Parathyroid adenoma (tissue), 2 donors: ENCODE measurements around the gene FRAS1.

Experiments used
- H2AFZ ChIP-seq: fragments of 300-600 bp; sonication (generic); one replicate; pipeline ENCODE4 v1.7.0; 2017; ENCODE audit warnings: antibody characterized with exemption, mild to moderate bottlenecking
- H3K27ac ChIP-seq: fragments of 300-600 bp; sonication (generic); one replicate; pipeline ENCODE4 v1.7.0; 2017
- H3K27me3 ChIP-seq: fragments of 300-600 bp; sonication (generic); one replicate; pipeline ENCODE4 v1.7.0; 2017; ENCODE audit warnings: low read length; ENCODE audit not compliant: control insufficient read depth, insufficient read depth
- H3K36me3 ChIP-seq: fragments of 300-600 bp; sonication (generic); one replicate; pipeline ENCODE4 v1.7.0; 2017; ENCODE audit warnings: low read length; ENCODE audit not compliant: control insufficient read depth, insufficient read depth
- H3K4me1 ChIP-seq: fragments of 300-600 bp; sonication (generic); one replicate; pipeline ENCODE4 v1.7.0; 2017; ENCODE audit warnings: control low read depth
- H3K4me2 ChIP-seq: fragments of 300-600 bp; sonication (generic); one replicate; pipeline ENCODE4 v1.7.0; 2017; ENCODE audit warnings: low read length
- H3K4me3 ChIP-seq: fragments of 300-600 bp; sonication (generic); one replicate; pipeline ENCODE4 v1.7.0; 2017; ENCODE audit warnings: low read depth, low read length
- H3K79me2 ChIP-seq: fragments of 300-600 bp; sonication (generic); one replicate; pipeline ENCODE4 v1.7.0; 2017; ENCODE audit warnings: control low read depth
- H3K9ac ChIP-seq: fragments of 300-600 bp; sonication (generic); one replicate; pipeline ENCODE4 v1.7.0; 2017; ENCODE audit warnings: mild to moderate bottlenecking
- H3K9me3 ChIP-seq: fragments of 300-600 bp; sonication (generic); one replicate; pipeline ENCODE4 v1.7.0; 2017; ENCODE audit warnings: low read length; ENCODE audit not compliant: control insufficient read depth
- CTCF ChIP-seq: fragments of 300-600 bp; sonication (generic); IDR thresholded peaks from one replicate; pipeline ENCODE4 v1.7.0; 2017; ENCODE audit warnings: antibody characterized with exemption, mild to moderate bottlenecking
- donor health status: primary hyperparathyroidism.

Gene FRAS1

GRCh38 chr4:78477276-78477675 is 420.2 kb downstream of the FRAS1 start:
- H3K27ac ChIP-seq: no peak overlapping the region
- H3K9me3 ChIP-seq: no peaks in the 10 kb centered on the region
- no peak overlapping the region for H2AFZ ChIP-seq
- H3K27me3 ChIP-seq: no peaks in the 10 kb centered on the region
- TF ChIP-seq CTCF: no peak
- no peaks in the 10 kb centered on the region for H3K36me3 ChIP-seq
- H3K9ac ChIP-seq: no peak overlapping the region
- H3K4me2 ChIP-seq: no peak overlapping the region
- H3K4me3 ChIP-seq: no peak overlapping the region
- H3K4me1 ChIP-seq: no peaks in the 10 kb centered on the region
- no peaks in the 10 kb centered on the region for H3K79me2 ChIP-seq

DNA sequence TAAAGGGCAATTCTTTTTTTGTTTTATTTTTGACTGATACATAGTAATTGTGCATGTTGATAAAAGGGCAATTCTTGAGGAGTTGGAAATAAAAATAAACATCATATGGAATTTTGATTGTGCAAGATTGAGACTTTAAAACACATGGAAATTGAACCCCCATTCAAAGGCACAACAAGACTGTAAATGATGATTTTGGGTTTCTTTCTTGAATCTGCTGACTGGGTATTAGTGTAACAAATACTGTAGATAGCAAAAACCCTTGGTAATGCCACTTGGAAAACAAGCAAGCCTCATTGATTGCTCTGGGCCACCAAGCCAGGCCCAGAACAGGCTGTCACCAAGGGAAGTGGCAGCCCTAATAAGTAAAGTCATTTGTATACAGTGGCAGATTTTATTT is 421.4 kb downstream of the FRAS1 start:
- no peak for TF ChIP-seq CTCF
- Histone ChIP-seq H3K36me3 (no peaks in the 10 kb centered on the region), H3K27me3 (no peaks in the 10 kb centered on the region), H3K27ac (no peak overlapping the region), H3K9ac (no peak overlapping the region), H3K9me3 (no peaks in the 10 kb centered on the region), H3K4me2 (no peak overlapping the region), H3K4me1 (no peaks in the 10 kb centered on the region), H3K79me2 (no peaks in the 10 kb centered on the region), H2AFZ (no peak overlapping the region), H3K4me3 (no peak overlapping the region)

- Histone ChIP-seq H3K36me3 (no peaks in the 10 kb centered on the region), H3K9ac (no peak overlapping the region), H3K27me3 (no peaks in the 10 kb centered on the region), H3K79me2 (no peaks in the 10 kb centered on the region), H3K9me3 (no peaks in the 10 kb centered on the region), H2AFZ (no peak overlapping the region), H3K4me3 (no peak overlapping the region), H3K4me1 (no peaks in the 10 kb centered on the region), H3K27ac (no peak overlapping the region), H3K4me2 (no peak overlapping the region)
- no peak for TF ChIP-seq CTCF
Measured at GRCh38 chr4:78480286-78480685, 423.2 kb downstream of the FRAS1 start.

- Histone ChIP-seq H3K4me1 (no peaks in the 10 kb centered on the region), H3K4me2 (no peak overlapping the region), H3K36me3 (no peaks in the 10 kb centered on the region), H3K9me3 (no peaks in the 10 kb centered on the region), H3K27ac (no peak overlapping the region), H3K27me3 (no peaks in the 10 kb centered on the region), H3K9ac (no peak overlapping the region), H2AFZ (no peak overlapping the region), H3K79me2 (no peaks in the 10 kb centered on the region), H3K4me3 (no peak overlapping the region)
- no peak for TF ChIP-seq CTCF
Measured at GRCh38 chr4:78481180-78481579, 424.1 kb downstream of the FRAS1 start.

GRCh38 chr4:78482281-78482680 is 425.2 kb downstream of the FRAS1 start:
- Histone ChIP-seq H3K9ac (no peak overlapping the region), H3K4me2 (no peak overlapping the region), H3K27ac (no peak overlapping the region), H3K27me3 (no peaks in the 10 kb centered on the region), H3K79me2 (no peaks in the 10 kb centered on the region), H3K9me3 (no peaks in the 10 kb centered on the region), H3K36me3 (no peaks in the 10 kb centered on the region), H3K4me3 (no peak overlapping the region), H2AFZ (no peak overlapping the region), H3K4me1 (no peaks in the 10 kb centered on the region)
- TF ChIP-seq CTCF: no peak
